ENCODE data around the gene DNAJC5G. TPM values are rescaled to one million over a fixed set of nuclear protein-coding genes. Genes with fewer than 3 reads are reported as not detected.

DNAJC5G gene
- total and polyA plus RNA-seq, 2 of the 13 experiments (the other 11 are each of a cell fraction or from before 2014, with no cell fraction given): 0.05 TPM; not detected in 1

- TF ChIP-seq EEA1 (CRISPR knock-in tag; IDR thresholded peaks at IDR 0.05; ENCODE audit: borderline replicate concordance) (no peak), ZNF501 (CRISPR knock-in tag; IDR thresholded peaks at IDR 0.05) (peak; percentile 85), ZNF749 (CRISPR knock-in tag; IDR thresholded peaks at IDR 0.05; ENCODE audit: borderline replicate concordance) (no peak), TBX2 (CRISPR knock-in tag; IDR thresholded peaks at IDR 0.05; ENCODE audit: borderline replicate concordance) (peak; percentile 37; the same call in 1 of the 2 replicates), ZNF740 (CRISPR knock-in tag; IDR thresholded peaks at IDR 0.05) (no peak), SRSF4 (IDR thresholded peaks at IDR 0.05; ENCODE audit: low read depth, low read length, poor library complexity, severe bottlenecking) (no peak), ZBTB40 (IDR thresholded peaks at IDR 0.05) (no peak), ZBTB40 (CRISPR knock-in tag; IDR thresholded peaks at IDR 0.05) (no peak), ZNF264 (CRISPR knock-in tag; IDR thresholded peaks at IDR 0.05) (no peak), CREB1 (IDR thresholded peaks at IDR 0.05) (peak; percentile 51), CREB1 (CRISPR knock-in tag; IDR thresholded peaks at IDR 0.05) (peak; percentile 54; the same call in 1 of the 2 replicates), PHF21A (CRISPR knock-in tag; IDR thresholded peaks at IDR 0.05) (peak; percentile 89), AGO2 (optimal IDR thresholded peaks at IDR 0.05; ENCODE audit: low read depth, low read length) (no peak), ZNF414 (CRISPR knock-in tag; IDR thresholded peaks at IDR 0.05) (no peak), HDAC1 (CRISPR knock-in tag; IDR thresholded peaks at IDR 0.05) (peak; percentile 38; the same call in 1 of the 2 replicates), SMAD3 (CRISPR knock-in tag; IDR thresholded peaks at IDR 0.05) (0 out of 2 replicates have a peak, but pooled peaks have one; percentile 64), TRAFD1 (CRISPR knock-in tag; IDR thresholded peaks at IDR 0.05; ENCODE audit: borderline replicate concordance) (0 out of 2 replicates have a peak, but pooled peaks have one; percentile 25)
Observed at GRCh38 chr2:27303093-27304025, 28.1 kb downstream of the DNAJC5G start (continued).
